SJCRH30 (cell line): Measurements from ENCODE around the gene KCNH5. TPM values are rescaled to one million over a fixed set of nuclear protein-coding genes. Genes with fewer than 3 reads are reported as not detected.

Source experiments
- DNase-seq, 2 experiments: peaks; one replicate each; pipeline ENCODE4 v3.0.0-alpha.2; 2015 to 2020
- H3K27ac ChIP-seq: fragments of 250-450 bp; sonication (Bioruptor Pico); 2 replicates; pipeline ENCODE4 v1.5.1; 2020; ENCODE audit warnings: mild to moderate bottlenecking, moderate library complexity
- H3K27me3 ChIP-seq: fragments of 250-450 bp; sonication (Bioruptor Pico); 2 replicates; pipeline ENCODE4 v1.5.1; 2020; ENCODE audit warnings: mild to moderate bottlenecking, moderate library complexity
- H3K36me3 ChIP-seq: fragments of 250-450 bp; sonication (Bioruptor Pico); 2 replicates; pipeline ENCODE4 v1.5.1; 2020; ENCODE audit warnings: mild to moderate bottlenecking, moderate library complexity
- H3K4me1 ChIP-seq: fragments of 250-450 bp; sonication (Bioruptor Pico); 2 replicates; pipeline ENCODE4 v1.5.1; 2020; ENCODE audit warnings: mild to moderate bottlenecking, moderate library complexity
- H3K4me3 ChIP-seq: fragments of 250-450 bp; sonication (Bioruptor Pico); 2 replicates; pipeline ENCODE4 v1.5.1; 2020; ENCODE audit warnings: mild to moderate bottlenecking, moderate library complexity
- H3K9me3 ChIP-seq: fragments of 250-450 bp; sonication (Bioruptor Pico); replicated peaks from 2 replicates; pipeline ENCODE4 v1.5.1; 2020; ENCODE audit warnings: mild to moderate bottlenecking, moderate library complexity
- total RNA-seq: library from RNA; depleted of rRNA; stranded (reverse); fragments of >200 nt; shearing (Covaris generic); gene quantifications from 2 replicates; pipeline ENCODE4 v1.2.3, GENCODE V29; 2014

The KCNH5 gene
- total RNA-seq, 1 experiment from 2014 or later: not detected

DNA sequence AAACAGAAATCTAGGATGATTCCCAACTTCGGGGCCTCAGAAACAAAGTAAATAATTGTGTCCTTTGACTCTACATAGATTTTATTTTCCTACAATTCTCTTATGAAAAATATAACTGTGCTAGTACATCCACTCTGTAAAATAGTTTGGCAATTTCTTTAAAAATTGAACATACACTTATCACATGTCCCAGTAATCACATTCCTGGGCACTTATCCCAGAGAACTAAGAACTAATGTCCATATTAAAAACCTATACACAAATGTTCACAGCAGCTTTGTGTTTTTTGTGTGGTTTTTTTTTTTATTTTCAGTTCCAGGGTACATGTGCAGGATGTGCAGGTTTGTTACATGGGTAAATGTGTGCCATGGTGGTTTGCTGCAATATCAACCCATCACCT lies 99.0 kb downstream of the KCNH5 start:
- Histone ChIP-seq H3K4me3 (no peak overlapping the region), H3K27me3 (no peaks in the 10 kb centered on the region), H3K36me3 (no peaks in the 10 kb centered on the region), H3K9me3 (no peaks in the 10 kb centered on the region), H3K27ac (no peak overlapping the region), H3K4me1 (no peaks in the 10 kb centered on the region)
- no peak for DNase-seq

DNA sequence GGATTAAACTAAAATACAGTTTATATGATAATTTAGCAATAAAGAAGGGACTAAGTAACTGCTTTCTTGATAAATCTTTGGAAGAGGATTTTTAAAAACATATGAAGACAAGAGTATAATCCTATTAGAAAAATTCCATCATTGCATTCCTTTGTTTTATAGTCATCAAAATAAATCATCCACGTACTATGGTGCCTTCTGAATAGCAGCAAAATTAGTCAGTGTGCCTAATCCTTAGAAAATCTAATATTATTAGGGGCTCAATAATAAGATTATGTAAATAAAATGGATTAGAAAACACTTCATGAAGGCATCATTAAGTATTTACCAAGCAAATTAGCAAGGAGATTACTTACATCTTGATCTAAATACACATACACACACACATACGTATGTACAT lies 102.1 kb downstream of the KCNH5 start:
- H3K4me1 ChIP-seq: no peaks in the 10 kb centered on the region
- no peaks in the 10 kb centered on the region for H3K27me3 ChIP-seq
- H3K36me3 ChIP-seq: no peaks in the 10 kb centered on the region
- H3K9me3 ChIP-seq: no peaks in the 10 kb centered on the region
- no peak overlapping the region for H3K27ac ChIP-seq
- no peak for DNase-seq
- no peak overlapping the region for H3K4me3 ChIP-seq

DNA sequence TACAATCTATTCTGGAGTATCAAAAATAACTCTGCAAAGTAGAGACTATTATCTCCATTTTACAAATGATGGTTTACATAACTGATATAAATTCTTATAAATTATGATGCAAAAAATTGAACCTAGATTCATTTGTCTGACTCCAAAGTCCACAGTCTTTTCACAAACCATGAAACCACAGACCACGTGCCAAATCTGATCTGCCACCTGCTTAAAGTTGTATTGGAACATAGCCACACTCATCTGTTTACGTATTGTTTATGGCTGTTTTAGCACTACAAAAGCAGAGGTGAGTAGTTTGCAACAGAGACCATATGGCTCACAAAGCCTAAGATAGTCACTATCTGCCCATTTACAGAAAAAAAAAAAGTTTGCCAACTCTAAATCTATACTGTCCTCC lies 105.3 kb downstream of the KCNH5 start:
- no peak overlapping the region for H3K27ac ChIP-seq
- H3K4me3 ChIP-seq: no peak overlapping the region
- DNase-seq: peak in 1 of 2 experiments; percentile 16
- H3K36me3 ChIP-seq: no peaks in the 10 kb centered on the region
- no peaks in the 10 kb centered on the region for H3K4me1 ChIP-seq
- no peaks in the 10 kb centered on the region for H3K9me3 ChIP-seq
- H3K27me3 ChIP-seq: no peaks in the 10 kb centered on the region

DNA sequence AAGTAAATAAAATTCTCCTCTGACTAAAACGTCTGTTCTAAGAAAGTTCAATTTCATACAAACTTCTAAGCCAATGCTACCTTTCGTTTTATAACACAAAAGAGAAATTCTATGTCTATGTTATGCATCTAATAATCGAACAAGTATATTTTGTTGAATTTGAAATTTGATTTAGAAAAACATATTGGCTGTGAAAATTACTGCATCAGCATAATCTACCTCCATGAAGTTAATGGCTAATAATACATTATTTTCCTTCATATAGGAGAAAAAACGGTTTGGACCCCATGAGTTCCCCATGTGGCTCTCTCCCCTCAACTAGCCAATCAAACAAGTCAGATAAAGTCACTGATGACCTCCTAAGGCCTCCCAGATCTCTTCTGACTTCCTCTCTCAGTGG lies 106.5 kb downstream of the KCNH5 start:
- Histone ChIP-seq H3K27me3 (no peaks in the 10 kb centered on the region), H3K4me1 (no peaks in the 10 kb centered on the region), H3K4me3 (no peak overlapping the region), H3K36me3 (no peaks in the 10 kb centered on the region), H3K27ac (no peak overlapping the region), H3K9me3 (no peaks in the 10 kb centered on the region)
- no peak for DNase-seq

DNA sequence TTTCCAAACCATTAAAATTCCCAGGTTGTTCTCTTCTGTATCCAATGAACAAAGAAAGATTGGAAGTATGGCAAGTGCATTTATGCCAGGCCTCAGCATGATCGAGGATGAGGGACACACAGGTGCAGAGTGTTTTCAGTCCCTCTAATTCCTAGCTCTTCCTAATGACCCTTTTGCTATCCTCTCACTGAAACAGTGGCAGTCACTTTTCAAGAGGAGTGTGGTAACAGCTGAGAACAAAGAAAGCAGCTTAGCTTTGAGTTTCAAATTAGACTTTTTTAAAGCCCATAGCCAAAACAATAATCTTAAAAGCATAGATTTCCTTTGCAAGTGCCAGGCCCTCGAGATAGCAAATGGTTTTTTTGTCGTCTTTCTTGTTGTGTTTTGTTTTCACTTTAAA lies 110.8 kb downstream of the KCNH5 start:
- no peak overlapping the region for H3K27ac ChIP-seq
- H3K9me3 ChIP-seq: no peaks in the 10 kb centered on the region
- DNase-seq: no peak
- no peaks in the 10 kb centered on the region for H3K27me3 ChIP-seq
- H3K4me1 ChIP-seq: no peaks in the 10 kb centered on the region
- H3K36me3 ChIP-seq: no peaks in the 10 kb centered on the region
- H3K4me3 ChIP-seq: no peak overlapping the region

DNA sequence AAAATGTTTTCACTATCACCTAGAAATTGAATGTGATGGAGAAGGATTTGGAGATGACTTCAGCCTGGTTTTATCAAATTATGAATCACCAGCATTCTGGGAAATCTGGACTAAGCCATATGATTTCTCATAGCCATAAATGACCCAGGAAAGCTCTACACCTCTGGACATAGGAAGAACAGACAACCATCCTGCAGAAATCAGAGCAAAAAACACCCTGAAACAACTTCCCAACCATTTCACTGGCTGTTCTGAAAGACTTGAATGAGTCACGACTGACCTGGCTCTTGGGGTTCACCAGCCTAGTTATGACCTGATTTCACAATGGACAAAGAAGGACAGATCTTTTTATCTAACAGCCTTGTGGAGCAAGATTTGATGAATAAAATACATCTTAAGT lies 123.8 kb downstream of the KCNH5 start:
- Histone ChIP-seq H3K27me3 (no peaks in the 10 kb centered on the region), H3K4me1 (no peaks in the 10 kb centered on the region), H3K4me3 (no peak overlapping the region), H3K27ac (no peak overlapping the region), H3K36me3 (no peaks in the 10 kb centered on the region), H3K9me3 (no peaks in the 10 kb centered on the region)
- no peak for DNase-seq

DNA sequence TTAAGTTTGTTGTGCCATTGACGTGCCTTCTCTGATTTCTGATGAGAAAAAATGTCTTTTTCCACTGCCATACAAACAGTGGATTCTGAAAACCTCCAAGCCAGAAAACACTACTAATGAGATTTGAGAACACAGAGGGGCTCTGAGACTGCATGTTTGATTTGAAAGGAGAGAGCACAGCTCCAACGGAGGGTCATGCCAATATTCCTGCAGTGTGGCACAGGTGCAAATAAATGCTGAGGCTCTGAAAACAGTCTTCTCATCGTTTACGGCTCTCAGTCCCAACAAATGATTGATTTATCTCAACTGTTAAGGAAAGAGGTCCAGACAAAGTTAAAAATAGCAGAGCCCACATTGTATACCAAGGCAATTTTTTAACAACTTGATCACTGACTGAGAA lies 128.7 kb downstream of the KCNH5 start:
- H3K27me3 ChIP-seq: no peaks in the 10 kb centered on the region
- H3K27ac ChIP-seq: no peak overlapping the region
- no peaks in the 10 kb centered on the region for H3K36me3 ChIP-seq
- no peaks in the 10 kb centered on the region for H3K9me3 ChIP-seq
- no peak for DNase-seq
- H3K4me3 ChIP-seq: no peak overlapping the region
- H3K4me1 ChIP-seq: no peaks in the 10 kb centered on the region

DNA sequence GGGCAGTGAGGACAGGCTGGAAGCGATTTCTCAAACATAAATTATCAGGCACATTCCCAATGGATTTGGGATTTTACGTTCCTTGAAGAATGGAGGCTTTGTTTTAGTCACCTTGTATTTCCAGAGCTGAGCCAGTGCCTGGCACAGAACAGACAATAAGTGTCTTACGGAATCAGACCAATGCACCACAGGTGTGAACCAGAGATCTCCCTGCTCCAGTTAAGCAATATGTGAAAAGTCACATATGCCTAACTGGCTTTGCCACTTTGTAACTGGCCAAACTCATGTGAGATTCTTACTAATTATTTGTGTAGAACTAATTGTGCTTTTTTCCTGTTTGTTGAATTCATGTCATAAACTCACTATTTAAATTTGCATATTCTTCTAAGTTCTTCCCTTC lies 130.4 kb downstream of the KCNH5 start:
- no peaks in the 10 kb centered on the region for H3K27me3 ChIP-seq
- H3K4me1 ChIP-seq: no peaks in the 10 kb centered on the region
- DNase-seq: no peak
- H3K27ac ChIP-seq: no peak overlapping the region
- no peak overlapping the region for H3K4me3 ChIP-seq
- H3K9me3 ChIP-seq: no peaks in the 10 kb centered on the region
- H3K36me3 ChIP-seq: no peaks in the 10 kb centered on the region

DNA sequence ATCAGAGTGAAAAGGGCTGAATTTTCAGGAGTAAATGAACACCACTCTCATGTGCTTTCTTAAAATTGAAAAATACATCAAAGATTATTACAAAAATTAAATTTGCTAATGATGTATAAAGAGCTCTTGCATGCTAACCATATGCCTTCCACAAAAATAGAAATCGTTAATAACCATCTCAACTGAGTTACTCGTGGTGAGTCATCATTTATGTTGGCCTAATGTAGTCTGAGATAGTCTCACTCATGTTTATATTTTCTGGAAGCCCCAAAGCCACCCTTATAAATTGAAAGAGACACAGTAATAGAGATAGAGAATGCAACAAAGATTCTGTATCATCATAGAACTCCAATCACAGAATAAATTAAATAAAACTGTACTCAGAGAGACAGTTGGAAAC lies 131.2 kb downstream of the KCNH5 start:
- Histone ChIP-seq H3K4me3 (no peak overlapping the region), H3K4me1 (no peaks in the 10 kb centered on the region), H3K36me3 (no peaks in the 10 kb centered on the region), H3K9me3 (no peaks in the 10 kb centered on the region), H3K27me3 (no peaks in the 10 kb centered on the region), H3K27ac (no peak overlapping the region)
- no peak for DNase-seq

DNA sequence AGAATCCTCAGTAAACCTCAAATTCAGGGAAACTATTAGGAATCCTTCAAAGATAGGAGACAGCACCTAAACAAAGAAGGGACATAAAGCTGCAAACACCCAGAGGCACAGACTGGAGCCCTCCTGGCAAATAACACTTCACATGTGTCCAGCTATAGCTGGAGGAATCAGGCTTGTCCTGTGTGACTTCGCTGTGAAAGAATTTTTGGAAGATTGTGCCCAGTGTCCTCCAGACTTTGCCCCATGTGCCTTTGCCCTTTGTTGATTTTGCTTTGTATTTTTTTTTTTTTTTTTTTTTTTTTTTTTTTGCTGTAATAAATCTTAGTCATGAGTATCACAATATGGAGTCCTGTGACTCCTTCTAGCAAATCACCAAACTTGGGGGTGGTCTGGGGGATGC lies 136.8 kb downstream of the KCNH5 start:
- DNase-seq: no peak

DNA sequence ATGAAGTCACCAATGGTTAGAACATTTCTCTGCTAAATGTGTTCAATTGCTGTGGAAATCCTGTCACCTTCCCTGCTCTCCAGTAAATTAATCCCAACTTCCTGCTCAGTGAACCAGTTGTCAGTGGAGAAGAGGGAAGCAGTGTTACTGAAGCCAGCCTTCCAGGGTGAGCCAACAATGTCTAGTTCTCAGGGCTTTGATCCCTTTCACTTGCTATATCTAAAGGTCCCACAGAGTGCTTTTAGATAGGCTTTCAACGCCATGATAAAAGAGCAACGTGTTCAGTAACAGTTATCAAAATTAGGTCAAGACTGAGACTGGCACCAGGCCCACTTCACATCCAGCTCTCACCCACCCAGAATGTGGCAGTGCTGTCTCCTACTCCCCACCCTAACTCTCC lies 139.7 kb downstream of the KCNH5 start:
- H3K36me3 ChIP-seq: no peaks in the 10 kb centered on the region
- no peaks in the 10 kb centered on the region for H3K9me3 ChIP-seq
- H3K4me3 ChIP-seq: no peak overlapping the region
- no peak overlapping the region for H3K27ac ChIP-seq
- H3K4me1 ChIP-seq: no peaks in the 10 kb centered on the region
- no peak for DNase-seq
- H3K27me3 ChIP-seq: no peaks in the 10 kb centered on the region

More for the DNA sequence above, 136.8 kb downstream of the KCNH5 start:
- H3K4me1 ChIP-seq: no peaks in the 10 kb centered on the region
- no peak overlapping the region for H3K4me3 ChIP-seq
- H3K36me3 ChIP-seq: no peaks in the 10 kb centered on the region
- no peak overlapping the region for H3K27ac ChIP-seq
- H3K9me3 ChIP-seq: no peaks in the 10 kb centered on the region
- H3K27me3 ChIP-seq: no peaks in the 10 kb centered on the region

DNA sequence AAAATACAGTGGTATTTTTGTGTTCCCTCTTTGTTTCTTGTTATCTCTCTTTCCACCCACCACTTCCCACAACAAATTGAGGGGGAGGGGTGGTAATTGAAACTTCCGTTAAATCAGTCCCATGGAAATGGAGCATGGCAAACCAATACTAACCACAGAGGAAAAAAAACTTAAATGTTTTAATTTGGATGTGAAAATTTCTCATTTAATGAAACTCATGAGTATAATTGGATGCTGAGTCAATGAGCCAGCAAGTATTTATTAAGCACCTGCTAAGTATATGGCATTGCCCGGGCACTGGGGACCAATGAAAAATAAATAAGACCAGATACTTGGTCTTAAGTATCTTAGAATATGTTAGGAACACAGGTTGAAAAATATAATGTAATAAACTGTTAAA lies 147.5 kb downstream of the KCNH5 start:
- no peaks in the 10 kb centered on the region for H3K9me3 ChIP-seq
- no peaks in the 10 kb centered on the region for H3K27me3 ChIP-seq
- no peak overlapping the region for H3K4me3 ChIP-seq
- no peak overlapping the region for H3K27ac ChIP-seq
- H3K4me1 ChIP-seq: no peaks in the 10 kb centered on the region
- DNase-seq: no peak
- no peaks in the 10 kb centered on the region for H3K36me3 ChIP-seq

DNA sequence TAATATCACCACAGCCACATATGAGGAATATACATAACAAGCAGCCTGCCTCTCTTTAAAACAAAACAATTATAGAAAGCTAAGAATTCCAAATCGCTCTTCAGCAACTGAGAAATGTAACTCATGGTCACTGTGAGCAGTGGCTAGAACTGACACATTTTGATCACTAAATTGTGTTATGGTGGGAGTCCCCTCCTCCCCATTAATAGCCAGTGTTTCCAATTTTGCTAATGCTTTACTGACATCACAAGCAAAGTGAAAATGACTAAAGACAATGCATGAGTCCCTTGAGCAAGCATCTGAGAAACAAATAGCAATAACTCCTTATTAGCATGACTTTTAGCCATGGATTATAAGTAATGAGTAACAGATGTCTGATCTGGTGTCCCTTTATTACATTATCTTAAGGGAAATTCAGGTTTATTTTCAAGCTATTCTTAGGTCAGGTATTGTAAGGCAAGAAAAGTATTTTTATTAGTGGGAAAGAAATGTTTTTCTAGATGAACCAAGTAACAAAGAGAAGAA lies 148.3 kb downstream of the KCNH5 start:
- no peaks in the 10 kb centered on the region for H3K36me3 ChIP-seq
- H3K4me3 ChIP-seq: no peak overlapping the region
- H3K27ac ChIP-seq: no peak overlapping the region
- H3K4me1 ChIP-seq: no peaks in the 10 kb centered on the region
- DNase-seq: no peak
- no peaks in the 10 kb centered on the region for H3K9me3 ChIP-seq
- H3K27me3 ChIP-seq: no peaks in the 10 kb centered on the region

DNA sequence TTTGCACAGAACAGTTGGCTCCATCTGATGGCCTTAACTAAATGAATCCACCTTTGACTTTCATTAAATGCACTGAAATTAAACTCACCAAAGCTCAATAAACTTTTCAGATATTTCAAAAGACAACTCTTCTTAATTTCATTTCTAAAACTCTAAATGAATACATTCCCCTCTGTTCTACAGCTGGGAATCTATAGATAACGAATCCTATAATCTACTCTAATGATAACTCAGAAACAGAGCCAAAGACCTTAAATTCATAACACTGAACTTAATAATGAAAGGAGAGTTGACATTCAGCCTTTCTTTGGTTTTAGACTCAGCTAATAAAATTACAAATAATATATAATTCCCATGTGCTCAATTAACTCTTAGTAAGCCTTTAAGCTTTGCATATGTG lies 150.5 kb downstream of the KCNH5 start:
- Histone ChIP-seq H3K36me3 (no peaks in the 10 kb centered on the region), H3K27me3 (no peaks in the 10 kb centered on the region)
- DNase-seq: no peak

DNA sequence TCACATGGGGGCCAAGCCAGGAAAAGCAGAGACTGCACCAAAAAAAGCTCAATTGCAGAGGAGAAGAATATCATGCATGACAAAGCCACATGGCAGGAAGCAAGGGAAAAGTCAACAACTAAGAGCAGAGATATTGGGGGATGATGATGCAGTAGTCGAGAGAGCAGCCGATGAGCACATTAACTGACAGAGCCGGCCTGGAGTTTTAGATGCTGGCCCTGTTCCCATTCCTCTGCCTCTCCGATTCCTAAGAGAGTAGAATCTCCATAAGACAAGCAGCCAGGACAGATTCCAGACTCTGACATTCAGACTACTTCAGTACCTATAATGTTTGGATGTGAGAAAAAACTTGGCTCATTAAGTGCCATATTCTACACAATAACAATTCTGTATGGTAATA lies 155.9 kb downstream of the KCNH5 start:
- no peaks in the 10 kb centered on the region for H3K9me3 ChIP-seq
- DNase-seq: no peak
- H3K27me3 ChIP-seq: no peaks in the 10 kb centered on the region
- no peak overlapping the region for H3K4me3 ChIP-seq
- no peaks in the 10 kb centered on the region for H3K36me3 ChIP-seq
- H3K4me1 ChIP-seq: no peaks in the 10 kb centered on the region
- H3K27ac ChIP-seq: no peak overlapping the region

More for the DNA sequence above, 150.5 kb downstream of the KCNH5 start:
- Histone ChIP-seq H3K27ac (no peak overlapping the region), H3K4me3 (no peak overlapping the region), H3K4me1 (no peaks in the 10 kb centered on the region), H3K9me3 (no peaks in the 10 kb centered on the region)

DNA sequence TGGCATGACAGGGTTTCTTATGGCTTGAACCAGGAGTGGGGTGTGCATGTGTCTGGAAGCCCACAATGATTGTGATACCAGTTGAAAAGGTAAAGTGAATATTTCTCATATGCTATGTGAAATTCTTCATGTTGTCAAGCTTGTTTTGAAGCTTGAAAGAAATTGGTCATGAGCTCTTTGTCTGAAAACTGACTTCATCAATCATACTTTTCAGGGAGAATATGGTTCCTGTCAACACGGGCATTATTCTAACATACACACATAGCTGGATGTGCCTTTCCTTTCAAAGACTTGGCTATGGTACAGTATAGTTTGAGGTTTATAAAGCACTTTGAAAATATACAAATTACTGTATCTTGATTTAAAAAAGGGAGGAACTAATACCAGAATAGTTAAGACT lies 158.8 kb downstream of the KCNH5 start:
- no peak for DNase-seq
- no peaks in the 10 kb centered on the region for H3K36me3 ChIP-seq
- H3K27ac ChIP-seq: no peak overlapping the region
- H3K9me3 ChIP-seq: no peaks in the 10 kb centered on the region
- no peaks in the 10 kb centered on the region for H3K4me1 ChIP-seq
- H3K27me3 ChIP-seq: no peaks in the 10 kb centered on the region
- no peak overlapping the region for H3K4me3 ChIP-seq

DNA sequence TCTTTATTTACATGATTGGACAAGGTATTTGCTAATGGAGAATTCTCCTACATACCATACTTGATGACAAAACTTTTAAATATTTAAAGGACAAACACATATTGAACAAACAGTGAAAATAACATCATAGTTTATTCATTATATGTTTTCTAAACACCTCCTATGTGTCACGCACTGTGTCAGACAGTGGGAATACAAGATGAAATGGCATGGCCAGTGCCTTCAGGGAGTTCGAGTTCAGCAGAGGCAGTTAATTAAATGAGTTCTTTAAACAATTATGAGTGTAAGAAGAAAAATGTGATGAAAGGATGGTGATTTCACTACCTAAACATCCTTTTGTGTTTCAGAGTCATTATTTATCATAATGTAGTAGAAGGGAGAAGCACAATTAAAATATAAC lies 159.8 kb downstream of the KCNH5 start:
- H3K4me1 ChIP-seq: no peaks in the 10 kb centered on the region
- no peak overlapping the region for H3K4me3 ChIP-seq
- no peaks in the 10 kb centered on the region for H3K27me3 ChIP-seq
- no peaks in the 10 kb centered on the region for H3K9me3 ChIP-seq
- H3K36me3 ChIP-seq: no peaks in the 10 kb centered on the region
- no peak overlapping the region for H3K27ac ChIP-seq
- no peak for DNase-seq
